HepG2 (cell line): ENCODE results near the gene TP53I3. TPM values are rescaled to one million over a fixed set of nuclear protein-coding genes. Genes with fewer than 3 reads are reported as not detected.

Experiments used
- ATAD3A ChIP-seq: sonication (generic); formaldehyde crosslinking; IDR thresholded peaks from 2 replicates; pipeline ENCODE4 v1.4.0; 2020; ENCODE audit warnings: missing genetic modification reagents
- CBX5 ChIP-seq: sonication (generic); formaldehyde crosslinking; IDR thresholded peaks from 2 replicates; pipeline ENCODE4 v1.4.0; 2020; ENCODE audit warnings: missing genetic modification reagents, borderline replicate concordance
- CENPT ChIP-seq: sonication (generic); formaldehyde crosslinking; IDR thresholded peaks from 2 replicates; pipeline ENCODE4 v1.8.0; 2022; ENCODE audit warnings: low read depth, mild to moderate bottlenecking, moderate library complexity, missing genetic modification reagents
- MIXL1 ChIP-seq: IDR thresholded peaks from 2 replicates; pipeline ENCODE4 v1.6.1; 2016
- NR2F6 ChIP-seq, 2 experiments: IDR thresholded peaks; 2 replicates each; pipeline ENCODE4 v1.6.1; 2016; ENCODE audit warnings: antibody characterized with exemption in 1 of 2, mild to moderate bottlenecking in 1 of 2
- RBAK ChIP-seq: sonication (generic); formaldehyde crosslinking; IDR thresholded peaks from 2 replicates; pipeline ENCODE4 v1.5.1; 2020; ENCODE audit warnings: mild to moderate bottlenecking, missing genetic modification reagents
- TCF12 ChIP-seq, 2 experiments: fragments of 450-650 bp in 1 of 2; sonication (generic) in 1 of 2; formaldehyde crosslinking in 1 of 2; IDR thresholded peaks; 2 replicates each; pipeline versions ENCODE4 v1.6.1 to v1.8.0; 2017 to 2022; ENCODE audit warnings: antibody characterized with exemption in 1 of 2, mild to moderate bottlenecking in 1 of 2, missing genetic modification reagents in 1 of 2, moderate library complexity in 1 of 2
- TSC22D2 ChIP-seq: sonication (generic); formaldehyde crosslinking; IDR thresholded peaks from 2 replicates; pipeline ENCODE4 v1.5.1; 2020; ENCODE audit warnings: missing genetic modification reagents, mild to moderate bottlenecking, borderline replicate concordance
- ZNF296 ChIP-seq: sonication (generic); formaldehyde crosslinking; conservative IDR thresholded peaks from 2 replicates; pipeline ENCODE4 v1.5.0; 2020; ENCODE audit warnings: mild to moderate bottlenecking, missing genetic modification reagents
- ZNF530 ChIP-seq: sonication (generic); formaldehyde crosslinking; IDR thresholded peaks from 2 replicates; pipeline ENCODE4 v1.5.0; 2020; ENCODE audit warnings: low read depth, mild to moderate bottlenecking, missing genetic modification reagents
- ZSCAN31 ChIP-seq: sonication (generic); formaldehyde crosslinking; IDR thresholded peaks from 2 replicates; pipeline ENCODE4 v1.5.0; 2020; ENCODE audit warnings: low read depth, mild to moderate bottlenecking, missing genetic modification reagents
- ZZZ3 ChIP-seq: sonication (generic); formaldehyde crosslinking; IDR thresholded peaks from 2 replicates; pipeline ENCODE4 v1.4.0; 2020; ENCODE audit warnings: missing genetic modification reagents, mild to moderate bottlenecking, borderline replicate concordance
- polyA plus RNA-seq, 8 experiments: library from polyadenylated mRNA; depleted of rRNA in 3 of 8; stranded (reverse) in 7 of 8; unstranded in 1 of 8; fragments of >200 nt; fragmentation: Illumina TruSeq in 4 of 8; extraction: Trizol in 4 of 8; gene quantifications; 2 replicates each; pipeline versions ENCODE4 v1.2.1 to v1.2.3, GENCODE V29; 2011 to 2016; ENCODE audit warnings: low read depth in 4 of 8, missing spikeins in 1 of 8, mixed read lengths in 1 of 8; ENCODE audit not compliant: insufficient read depth in 1 of 8
- total RNA-seq, 5 experiments: library from RNA; depleted of rRNA; stranded (reverse); fragments of >200 nt; fragmentation: Illumina TruSeq; extraction: Trizol; gene quantifications; 2 replicates each; pipeline ENCODE4 v1.2.3, GENCODE V29; 2016; ENCODE audit warnings: low read depth in 1 of 5
- TF ChIP-seq, protein P1 (sequence below): sonication (generic); formaldehyde crosslinking; IDR thresholded peaks from 2 replicates; pipeline ENCODE4 v1.9.0; 2022; ENCODE audit warnings: missing genetic modification reagents, mild to moderate bottlenecking, borderline replicate concordance
- TF ChIP-seq, protein P2 (sequence below): sonication (generic); formaldehyde crosslinking; IDR thresholded peaks from 2 replicates; pipeline ENCODE4 v1.4.0; 2020; ENCODE audit warnings: mild to moderate bottlenecking, missing genetic modification reagents
- TF ChIP-seq, protein P3 (sequence below): sonication (generic); formaldehyde crosslinking; IDR thresholded peaks from 2 replicates; pipeline ENCODE4 v1.5.0; 2020; ENCODE audit warnings: missing genetic modification reagents
- TF ChIP-seq, protein P4 (sequence below): sonication (generic); formaldehyde crosslinking; IDR thresholded peaks from 2 replicates; pipeline ENCODE4 v1.4.0; 2020; ENCODE audit warnings: low read depth, missing genetic modification reagents
- TF ChIP-seq, protein P5 (sequence below): sonication (generic); formaldehyde crosslinking; IDR thresholded peaks from 2 replicates; pipeline ENCODE4 v1.5.0; 2020; ENCODE audit warnings: missing genetic modification reagents, mild to moderate bottlenecking, borderline replicate concordance

The TP53I3 gene
- total and polyA plus RNA-seq, 2 of the 13 experiments (the other 11 are each of a cell fraction or from before 2014, with no cell fraction given): 25.0 to 44.1 TPM

DNA sequence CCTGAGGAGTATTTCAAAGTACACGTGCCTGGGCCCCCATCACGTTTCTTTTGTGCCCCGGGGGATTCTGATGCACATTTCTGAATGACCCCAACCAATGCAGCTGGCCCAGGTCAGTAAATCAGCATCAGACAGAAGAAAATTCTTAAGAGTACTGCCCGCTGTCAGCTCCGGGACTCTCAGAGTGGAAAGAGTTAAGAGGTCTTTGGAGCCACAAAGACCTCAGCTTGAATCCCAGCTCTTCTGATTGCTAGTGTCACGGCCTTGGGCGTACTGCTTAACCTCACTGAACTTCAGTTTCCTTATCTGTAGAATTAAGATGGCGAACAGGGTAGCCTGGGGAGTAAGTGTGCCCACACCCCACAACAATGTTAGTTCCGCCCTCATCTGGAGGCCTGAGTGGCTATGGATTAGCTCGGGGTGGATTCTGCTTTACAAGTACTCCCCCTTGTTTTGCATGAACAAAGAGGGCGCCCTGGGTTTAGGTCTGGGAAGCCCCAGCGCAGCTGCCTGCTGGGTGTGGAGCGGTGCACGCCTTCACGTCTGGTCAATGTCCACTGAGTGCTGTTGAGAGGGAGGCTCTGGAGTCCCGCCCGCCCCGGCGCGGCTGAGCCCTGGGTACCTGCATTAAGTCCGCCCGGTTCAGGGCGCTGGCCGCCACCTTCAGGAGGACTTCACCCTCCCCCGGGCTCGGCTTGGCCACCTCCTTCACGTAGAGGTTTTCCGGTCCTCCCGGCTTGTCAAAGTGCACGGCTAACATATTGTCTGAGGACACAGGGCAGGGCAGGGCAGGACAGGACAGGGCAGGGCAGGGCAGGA is 858 bp downstream of the TP53I3 start (continued):
- no peak for TF ChIP-seq TCF12 (IDR thresholded peaks at IDR 0.05)
- TF ChIP-seq TCF12 (CRISPR knock-in tag; IDR thresholded peaks at IDR 0.05): no peak
- TF ChIP-seq ZZZ3 (CRISPR knock-in tag): no peak
- TF ChIP-seq ATAD3A (CRISPR knock-in tag): no peak
- TF ChIP-seq RBAK (CRISPR knock-in tag): peak; percentile 31; the same call in 1 of the 2 replicates
- TF ChIP-seq, protein P1, sequence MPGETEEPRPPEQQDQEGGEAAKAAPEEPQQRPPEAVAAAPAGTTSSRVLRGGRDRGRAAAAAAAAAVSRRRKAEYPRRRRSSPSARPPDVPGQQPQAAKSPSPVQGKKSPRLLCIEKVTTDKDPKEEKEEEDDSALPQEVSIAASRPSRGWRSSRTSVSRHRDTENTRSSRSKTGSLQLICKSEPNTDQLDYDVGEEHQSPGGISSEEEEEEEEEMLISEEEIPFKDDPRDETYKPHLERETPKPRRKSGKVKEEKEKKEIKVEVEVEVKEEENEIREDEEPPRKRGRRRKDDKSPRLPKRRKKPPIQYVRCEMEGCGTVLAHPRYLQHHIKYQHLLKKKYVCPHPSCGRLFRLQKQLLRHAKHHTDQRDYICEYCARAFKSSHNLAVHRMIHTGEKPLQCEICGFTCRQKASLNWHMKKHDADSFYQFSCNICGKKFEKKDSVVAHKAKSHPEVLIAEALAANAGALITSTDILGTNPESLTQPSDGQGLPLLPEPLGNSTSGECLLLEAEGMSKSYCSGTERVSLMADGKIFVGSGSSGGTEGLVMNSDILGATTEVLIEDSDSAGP: no peak
- TF ChIP-seq, protein P2, sequence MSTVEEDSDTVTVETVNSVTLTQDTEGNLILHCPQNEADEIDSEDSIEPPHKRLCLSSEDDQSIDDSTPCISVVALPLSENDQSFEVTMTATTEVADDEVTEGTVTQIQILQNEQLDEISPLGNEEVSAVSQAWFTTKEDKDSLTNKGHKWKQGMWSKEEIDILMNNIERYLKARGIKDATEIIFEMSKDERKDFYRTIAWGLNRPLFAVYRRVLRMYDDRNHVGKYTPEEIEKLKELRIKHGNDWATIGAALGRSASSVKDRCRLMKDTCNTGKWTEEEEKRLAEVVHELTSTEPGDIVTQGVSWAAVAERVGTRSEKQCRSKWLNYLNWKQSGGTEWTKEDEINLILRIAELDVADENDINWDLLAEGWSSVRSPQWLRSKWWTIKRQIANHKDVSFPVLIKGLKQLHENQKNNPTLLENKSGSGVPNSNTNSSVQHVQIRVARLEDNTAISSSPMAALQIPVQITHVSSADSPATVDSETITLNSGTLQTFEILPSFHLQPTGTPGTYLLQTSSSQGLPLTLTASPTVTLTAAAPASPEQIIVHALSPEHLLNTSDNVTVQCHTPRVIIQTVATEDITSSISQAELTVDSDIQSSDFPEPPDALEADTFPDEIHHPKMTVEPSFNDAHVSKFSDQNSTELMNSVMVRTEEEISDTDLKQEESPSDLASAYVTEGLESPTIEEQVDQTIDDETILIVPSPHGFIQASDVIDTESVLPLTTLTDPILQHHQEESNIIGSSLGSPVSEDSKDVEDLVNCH (CRISPR knock-in tag): peak; percentile 58; the same call in 1 of the 2 replicates
- TF ChIP-seq, protein P3, sequence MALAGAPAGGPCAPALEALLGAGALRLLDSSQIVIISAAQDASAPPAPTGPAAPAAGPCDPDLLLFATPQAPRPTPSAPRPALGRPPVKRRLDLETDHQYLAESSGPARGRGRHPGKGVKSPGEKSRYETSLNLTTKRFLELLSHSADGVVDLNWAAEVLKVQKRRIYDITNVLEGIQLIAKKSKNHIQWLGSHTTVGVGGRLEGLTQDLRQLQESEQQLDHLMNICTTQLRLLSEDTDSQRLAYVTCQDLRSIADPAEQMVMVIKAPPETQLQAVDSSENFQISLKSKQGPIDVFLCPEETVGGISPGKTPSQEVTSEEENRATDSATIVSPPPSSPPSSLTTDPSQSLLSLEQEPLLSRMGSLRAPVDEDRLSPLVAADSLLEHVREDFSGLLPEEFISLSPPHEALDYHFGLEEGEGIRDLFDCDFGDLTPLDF: peak; percentile 43; the same call in 1 of the 2 replicates
- TF ChIP-seq, protein P4, sequence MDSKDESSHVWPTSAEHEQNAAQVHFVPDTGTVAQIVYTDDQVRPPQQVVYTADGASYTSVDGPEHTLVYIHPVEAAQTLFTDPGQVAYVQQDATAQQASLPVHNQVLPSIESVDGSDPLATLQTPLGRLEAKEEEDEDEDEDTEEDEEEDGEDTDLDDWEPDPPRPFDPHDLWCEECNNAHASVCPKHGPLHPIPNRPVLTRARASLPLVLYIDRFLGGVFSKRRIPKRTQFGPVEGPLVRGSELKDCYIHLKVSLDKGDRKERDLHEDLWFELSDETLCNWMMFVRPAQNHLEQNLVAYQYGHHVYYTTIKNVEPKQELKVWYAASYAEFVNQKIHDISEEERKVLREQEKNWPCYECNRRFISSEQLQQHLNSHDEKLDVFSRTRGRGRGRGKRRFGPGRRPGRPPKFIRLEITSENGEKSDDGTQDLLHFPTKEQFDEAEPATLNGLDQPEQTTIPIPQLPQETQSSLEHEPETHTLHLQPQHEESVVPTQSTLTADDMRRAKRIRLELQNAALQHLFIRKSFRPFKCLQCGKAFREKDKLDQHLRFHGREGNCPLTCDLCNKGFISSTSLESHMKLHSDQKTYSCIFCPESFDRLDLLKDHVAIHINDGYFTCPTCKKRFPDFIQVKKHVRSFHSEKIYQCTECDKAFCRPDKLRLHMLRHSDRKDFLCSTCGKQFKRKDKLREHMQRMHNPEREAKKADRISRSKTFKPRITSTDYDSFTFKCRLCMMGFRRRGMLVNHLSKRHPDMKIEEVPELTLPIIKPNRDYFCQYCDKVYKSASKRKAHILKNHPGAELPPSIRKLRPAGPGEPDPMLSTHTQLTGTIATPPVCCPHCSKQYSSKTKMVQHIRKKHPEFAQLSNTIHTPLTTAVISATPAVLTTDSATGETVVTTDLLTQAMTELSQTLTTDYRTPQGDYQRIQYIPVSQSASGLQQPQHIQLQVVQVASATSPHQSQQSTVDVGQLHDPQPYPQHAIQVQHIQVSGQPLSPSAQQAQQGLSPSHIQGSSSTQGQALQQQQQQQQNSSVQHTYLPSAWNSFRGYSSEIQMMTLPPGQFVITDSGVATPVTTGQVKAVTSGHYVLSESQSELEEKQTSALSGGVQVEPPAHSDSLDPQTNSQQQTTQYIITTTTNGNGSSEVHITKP (CRISPR knock-in tag): peak; percentile 74; the same call in 1 of the 2 replicates
- TF ChIP-seq TSC22D2 (CRISPR knock-in tag): peak; percentile 79; the same call in 1 of the 2 replicates
- peak; percentile 72; the same call in 1 of the 2 replicates for TF ChIP-seq CBX5 (CRISPR knock-in tag)
- TF ChIP-seq, protein P5, sequence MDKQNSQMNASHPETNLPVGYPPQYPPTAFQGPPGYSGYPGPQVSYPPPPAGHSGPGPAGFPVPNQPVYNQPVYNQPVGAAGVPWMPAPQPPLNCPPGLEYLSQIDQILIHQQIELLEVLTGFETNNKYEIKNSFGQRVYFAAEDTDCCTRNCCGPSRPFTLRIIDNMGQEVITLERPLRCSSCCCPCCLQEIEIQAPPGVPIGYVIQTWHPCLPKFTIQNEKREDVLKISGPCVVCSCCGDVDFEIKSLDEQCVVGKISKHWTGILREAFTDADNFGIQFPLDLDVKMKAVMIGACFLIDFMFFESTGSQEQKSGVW (CRISPR knock-in tag): no peak
- 0 out of 2 replicates have a peak, but pooled peaks have one; percentile 55 for TF ChIP-seq ZNF530 (CRISPR knock-in tag)
- TF ChIP-seq ZNF296 (CRISPR knock-in tag): peak; percentile 99
- TF ChIP-seq NR2F6 (IDR thresholded peaks at IDR 0.05): 0 out of 2 replicates have a peak, but pooled peaks have one; percentile 23
- TF ChIP-seq NR2F6 (CRISPR knock-in tag; IDR thresholded peaks at IDR 0.05): peak; percentile 6; the same call in 1 of the 2 replicates
- no peak; the same call in 1 of the 2 replicates for TF ChIP-seq CENPT
- no peak; the same call in none of the 2 replicates for TF ChIP-seq ZSCAN31
- peak; percentile 50; the same call in 1 of the 2 replicates for TF ChIP-seq MIXL1
